Suprapubic skin (tissue), 4 donors: ENCODE measurements around the gene OVAAL. TPM values are rescaled to one million over a fixed set of nuclear protein-coding genes. Genes with fewer than 3 reads are reported as not detected.

ENCODE experiments used
- DNase-seq, 2 donors: peaks; one replicate each; pipeline ENCODE4 v3.0.0-alpha.2; 2019; ENCODE audit warnings: low spot score in 2 of 2
- H3K27ac ChIP-seq: fragments of 200-600 bp; sonication (generic); one replicate; pipeline ENCODE4 v1.5.1; 2019
- H3K27me3 ChIP-seq: fragments of 200-600 bp; sonication (generic); one replicate; pipeline ENCODE4 v1.5.1; 2019
- H3K36me3 ChIP-seq: fragments of 200-600 bp; sonication (generic); one replicate; pipeline ENCODE4 v1.5.1; 2019
- H3K4me1 ChIP-seq: fragments of 200-600 bp; sonication (generic); one replicate; pipeline ENCODE4 v1.5.1; 2019
- H3K4me3 ChIP-seq: fragments of 200-600 bp; sonication (generic); one replicate; pipeline ENCODE4 v1.5.1; 2019; ENCODE audit warnings: mild to moderate bottlenecking
- H3K9me3 ChIP-seq: fragments of 200-600 bp; sonication (generic); one replicate; pipeline ENCODE4 v1.5.1; 2019
- EP300 ChIP-seq: sonication (generic); formaldehyde crosslinking; IDR thresholded peaks from one replicate; pipeline ENCODE4 v1.6.1; 2017; ENCODE audit warnings: antibody characterized with exemption
- POLR2A ChIP-seq, 2 donors: fragments of 450-650 bp; IDR thresholded peaks; one replicate each; pipeline ENCODE4 v1.6.1; 2017; ENCODE audit warnings: antibody characterized with exemption in 2 of 2, mild to moderate bottlenecking in 2 of 2, moderate library complexity in 2 of 2
- POLR2AphosphoS5 ChIP-seq, 3 donors: sonication (generic); formaldehyde crosslinking; IDR thresholded peaks; one replicate each; pipeline ENCODE4 v1.6.1; 2017; ENCODE audit warnings: antibody characterized with exemption in 3 of 3
- WGBS: methylation state at CpG from one replicate; pipeline ENCODE4 v1.1.5; 2018; 5-methylcytosine and 5-hydroxymethylcytosine counted together
- total RNA-seq, 4 donors: library from RNA; depleted of rRNA; stranded (reverse); fragments of >200 nt; gene quantifications; one replicate each; pipeline ENCODE4 v1.1.0, GENCODE V29; 2016
- TF ChIP-seq, protein P1 (sequence below), 2 donors: fragments of 200-600 bp in 1 of 2; fragments of 450-650 bp in 1 of 2; sonication (generic) in 1 of 2; IDR thresholded peaks; one replicate each; pipeline ENCODE4 v1.5.1; 2016 to 2019; ENCODE audit warnings: antibody characterized with exemption in 2 of 2, mild to moderate bottlenecking in 1 of 2, moderate library complexity in 1 of 2

The OVAAL gene
- total RNA-seq, 4 donors from 2014 or later = not detected

GRCh38 chr1:180560200-180560867 is 1.6 kb downstream of the OVAAL start:
- DNase-seq = no peak

DNA sequence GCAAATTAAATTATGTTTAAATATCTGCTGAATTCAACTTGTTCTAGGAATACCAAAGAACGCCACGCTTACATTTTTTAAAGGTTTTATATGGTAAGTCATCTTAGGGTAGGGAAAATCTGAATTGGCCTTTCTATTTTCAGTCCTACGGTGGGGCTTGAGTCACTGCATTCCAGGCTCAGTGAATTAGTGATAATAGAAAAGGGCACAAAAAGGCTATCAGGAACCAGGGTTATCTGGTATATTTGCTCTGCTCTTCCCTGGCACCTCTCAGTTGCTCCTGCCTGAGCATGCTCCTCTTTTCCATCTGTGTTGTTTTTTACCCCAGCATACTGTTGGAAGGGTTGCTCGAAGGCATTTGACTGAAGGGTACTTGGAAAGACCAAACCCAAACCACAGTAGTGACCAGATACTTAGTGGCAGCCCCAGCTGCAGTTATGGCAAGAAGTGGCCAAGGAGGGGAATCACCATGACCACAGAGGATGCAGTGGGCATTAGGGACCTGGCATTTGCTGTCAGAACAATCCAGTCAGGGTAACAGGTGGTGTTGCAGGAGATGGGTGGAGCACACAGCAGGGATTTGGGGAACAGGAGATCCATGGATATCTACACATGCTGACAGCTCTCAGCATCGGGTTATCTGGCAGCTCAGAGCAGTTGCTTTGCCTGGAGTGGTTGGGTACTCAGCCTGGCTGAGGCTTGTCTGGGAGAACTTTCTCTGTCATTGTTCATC is 2.3 kb downstream of the OVAAL start:
- Histone ChIP-seq H3K4me1 (peaks cover 8% of the 10 kb centered on the region), H3K27ac (no peak overlapping the region), H3K36me3 (no peaks in the 10 kb centered on the region), H3K27me3 (no peaks in the 10 kb centered on the region), H3K9me3 (no peaks in the 10 kb centered on the region), H3K4me3 (no peak overlapping the region)
- DNase-seq = no peak
- WGBS = 74% methylated on average over 5 of the region's 5 CpGs
- TF ChIP-seq EP300 = no peak
- no peak for TF ChIP-seq POLR2AphosphoS5 (IDR thresholded peaks at IDR 0.05)
- TF ChIP-seq, protein P1, sequence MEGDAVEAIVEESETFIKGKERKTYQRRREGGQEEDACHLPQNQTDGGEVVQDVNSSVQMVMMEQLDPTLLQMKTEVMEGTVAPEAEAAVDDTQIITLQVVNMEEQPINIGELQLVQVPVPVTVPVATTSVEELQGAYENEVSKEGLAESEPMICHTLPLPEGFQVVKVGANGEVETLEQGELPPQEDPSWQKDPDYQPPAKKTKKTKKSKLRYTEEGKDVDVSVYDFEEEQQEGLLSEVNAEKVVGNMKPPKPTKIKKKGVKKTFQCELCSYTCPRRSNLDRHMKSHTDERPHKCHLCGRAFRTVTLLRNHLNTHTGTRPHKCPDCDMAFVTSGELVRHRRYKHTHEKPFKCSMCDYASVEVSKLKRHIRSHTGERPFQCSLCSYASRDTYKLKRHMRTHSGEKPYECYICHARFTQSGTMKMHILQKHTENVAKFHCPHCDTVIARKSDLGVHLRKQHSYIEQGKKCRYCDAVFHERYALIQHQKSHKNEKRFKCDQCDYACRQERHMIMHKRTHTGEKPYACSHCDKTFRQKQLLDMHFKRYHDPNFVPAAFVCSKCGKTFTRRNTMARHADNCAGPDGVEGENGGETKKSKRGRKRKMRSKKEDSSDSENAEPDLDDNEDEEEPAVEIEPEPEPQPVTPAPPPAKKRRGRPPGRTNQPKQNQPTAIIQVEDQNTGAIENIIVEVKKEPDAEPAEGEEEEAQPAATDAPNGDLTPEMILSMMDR (IDR thresholded peaks at IDR 0.05) = no peak
- no peak for TF ChIP-seq POLR2A (IDR thresholded peaks at IDR 0.05)

More at GRCh38 chr1:180560200-180560867, 1.6 kb downstream of the OVAAL start:
- Histone ChIP-seq H3K4me1 (peaks cover 8% of the 10 kb centered on the region), H3K36me3 (no peaks in the 10 kb centered on the region), H3K27ac (no peak overlapping the region), H3K9me3 (no peaks in the 10 kb centered on the region), H3K27me3 (no peaks in the 10 kb centered on the region), H3K4me3 (no peak overlapping the region)
- no peak for TF ChIP-seq EP300
- no peak for TF ChIP-seq POLR2A (IDR thresholded peaks at IDR 0.05)
- no peak for TF ChIP-seq POLR2AphosphoS5 (IDR thresholded peaks at IDR 0.05)
- TF ChIP-seq, protein P1 (IDR thresholded peaks at IDR 0.05) = no peak
- 54% methylated on average over 3 of the region's 3 CpGs for WGBS

DNA sequence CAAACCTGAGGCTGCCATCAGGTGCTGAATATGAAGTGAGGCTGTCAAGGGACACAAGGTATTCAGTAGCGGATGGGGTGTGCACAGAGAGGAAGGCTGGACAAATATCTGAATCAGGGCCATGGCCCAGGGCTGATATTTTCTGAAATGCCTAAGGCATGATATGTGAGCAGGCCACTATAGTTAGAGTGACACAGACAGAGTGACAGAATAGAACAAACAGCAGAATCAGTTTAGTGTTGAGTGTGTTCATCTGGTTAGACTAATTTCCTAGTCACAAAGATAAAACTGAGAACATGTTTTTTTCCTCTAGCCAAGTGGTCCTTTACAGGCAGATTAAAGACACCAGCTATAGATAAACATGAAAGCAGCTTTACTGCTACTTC is 3.9 kb downstream of the OVAAL start:
- H3K4me3 ChIP-seq = no peak overlapping the region
- peaks cover 8% of the 10 kb centered on the region for H3K4me1 ChIP-seq
- TF ChIP-seq EP300 = no peak
- TF ChIP-seq, protein P1 (IDR thresholded peaks at IDR 0.05) = no peak
- no peak for TF ChIP-seq POLR2A (IDR thresholded peaks at IDR 0.05)
- TF ChIP-seq POLR2AphosphoS5 (IDR thresholded peaks at IDR 0.05) = no peak
- no peak for DNase-seq
- no peaks in the 10 kb centered on the region for H3K36me3 ChIP-seq
- H3K9me3 ChIP-seq = no peaks in the 10 kb centered on the region
- H3K27me3 ChIP-seq = no peaks in the 10 kb centered on the region
- 88% methylated on average over 1 of the region's 1 CpG for WGBS
- no peak overlapping the region for H3K27ac ChIP-seq

- WGBS = 67% methylated on average over 14 of the region's 14 CpGs
- no peaks in the 10 kb centered on the region for H3K9me3 ChIP-seq
- TF ChIP-seq POLR2A (IDR thresholded peaks at IDR 0.05) (no peak), POLR2AphosphoS5 (IDR thresholded peaks at IDR 0.05) (no peak), EP300 (no peak)
- TF ChIP-seq, protein P1 (IDR thresholded peaks at IDR 0.05) = no peak
- peaks cover 8% of the 10 kb centered on the region for H3K4me1 ChIP-seq
- H3K4me3 ChIP-seq = no peak overlapping the region
- no peaks in the 10 kb centered on the region for H3K27me3 ChIP-seq
- no peak overlapping the region for H3K27ac ChIP-seq
- H3K36me3 ChIP-seq = no peaks in the 10 kb centered on the region
- DNase-seq = no peak
These were observed 4.5 kb downstream of the OVAAL start for GRCh38 chr1:180563026-180563827.
